GM06990 (cell line): Measurements from ENCODE around the gene BNIP5.

Source experiments
- DNase-seq: peaks from one replicate; pipeline ENCODE4 v3.0.0-alpha.2; 2011; ENCODE audit not compliant: insufficient read length; ENCODE audit errors: extremely low read depth
- H3K27me3 ChIP-seq: replicated peaks from 2 replicates; pipeline ENCODE4 v1.6.0; 2011; ENCODE audit warnings: low read length; ENCODE audit not compliant: control insufficient read depth, insufficient read depth
- H3K36me3 ChIP-seq: 2 replicates; pipeline ENCODE4 v1.5.1; 2011; ENCODE audit warnings: low read length; ENCODE audit not compliant: control insufficient read depth, insufficient read depth
- H3K4me3 ChIP-seq: replicated peaks from 2 replicates; pipeline ENCODE4 v1.5.1; 2011; ENCODE audit warnings: low read depth, mild to moderate bottlenecking, control low read depth, low read length
- CTCF ChIP-seq: IDR thresholded peaks from 2 replicates; pipeline ENCODE4 v1.5.1; 2011; ENCODE audit warnings: low read length, control low read depth, mild to moderate bottlenecking, inconsistent platforms; ENCODE audit not compliant: insufficient read depth, poor library complexity, severe bottlenecking

BNIP5 gene

GRCh38 chr6:36273067-36273466 lies 63.6 kb downstream of the BNIP5 start:
- no peaks in the 10 kb centered on the region for H3K36me3 ChIP-seq
- no peak overlapping the region for H3K4me3 ChIP-seq
- no peak for DNase-seq
- no peaks in the 10 kb centered on the region; the same call in 1 of the 2 replicates for H3K27me3 ChIP-seq
- TF ChIP-seq CTCF = no peak

- Histone ChIP-seq H3K4me3 (no peak overlapping the region), H3K27me3 (no peaks in the 10 kb centered on the region; the same call in none of the 2 replicates), H3K36me3 (no peaks in the 10 kb centered on the region)
- DNase-seq = no peak
- no peak for TF ChIP-seq CTCF
These were observed 64.5 kb downstream of the BNIP5 start for GRCh38 chr6:36272234-36272633.

- no peak within 1 kb of the TSS for H3K4me3 ChIP-seq
- no peak for DNase-seq
- no peaks in the 10 kb centered on the region; the same call in none of the 2 replicates for H3K27me3 ChIP-seq
- no peak for TF ChIP-seq CTCF
- H3K36me3 ChIP-seq = no peaks in the 10 kb centered on the region
These were observed 66.6 kb downstream of the BNIP5 start, which contains the start of gene PNPLA1 for GRCh38 chr6:36269834-36270705. PNPLA1 (plus strand) TSS chr6:36270060; CDS start chr6:36270460, 400 bp downstream.

- no peak for DNase-seq
- no peaks in the 10 kb centered on the region; the same call in none of the 2 replicates for H3K27me3 ChIP-seq
- no peak for TF ChIP-seq CTCF
- H3K4me3 ChIP-seq = no peak overlapping the region
- no peaks in the 10 kb centered on the region for H3K36me3 ChIP-seq
These were observed 68.0 kb downstream of the BNIP5 start for GRCh38 chr6:36268478-36269275.

GRCh38 chr6:36267731-36268477 lies 68.8 kb downstream of the BNIP5 start:
- DNase-seq = no peak
- no peaks in the 10 kb centered on the region for H3K36me3 ChIP-seq
- no peaks in the 10 kb centered on the region; the same call in 1 of the 2 replicates for H3K27me3 ChIP-seq
- H3K4me3 ChIP-seq = no peak overlapping the region
- TF ChIP-seq CTCF = no peak
